Ovary (tissue), 3 donors: Measurements from ENCODE around the gene CFH.

Experiments
- CTCF ChIP-seq, 3 donors: fragments of 450-650 bp in 2 of 3; fragments of 200-600 bp in 1 of 3; IDR thresholded peaks; one replicate each; pipeline versions ENCODE4 v1.5.1 to v1.8.0; 2016 to 2022; ENCODE audit warnings: antibody characterized with exemption in 3 of 3, mild to moderate bottlenecking in 1 of 3
- POLR2A ChIP-seq: fragments of 450-650 bp; IDR thresholded peaks from one replicate; pipeline ENCODE4 v1.6.1; 2017; ENCODE audit warnings: antibody characterized with exemption, mild to moderate bottlenecking, moderate library complexity
- donor health status: DM: no; HTN: no; CAD: no.

GRCh38 chr1:196640976-196641375, 10.9 kb upstream of the CFH start:
- TF ChIP-seq POLR2A (no peak), CTCF (IDR thresholded peaks at IDR 0.05) (no peak)
